GM18505 (cell line): ENCODE data around the gene C1orf226.
"Not testable (repeated sequence)": the region's sequence is repeated elsewhere in the genome, so short reads cannot be mapped to it uniquely, and the experiment has no call there.

ENCODE experiments used
- ATAC-seq: cut with Tn5 transposase; IDR thresholded peaks from one replicate; pipeline ENCODE4 v1.9.1; 2021; ENCODE audit not compliant: unreplicated experiment
- POLR2A ChIP-seq: IDR thresholded peaks from 4 replicates; pipeline ENCODE4 v1.6.1; 2011; ENCODE audit warnings: borderline replicate concordance; ENCODE audit not compliant: insufficient read depth, insufficient read length; ENCODE audit errors: extremely low read depth

Gene C1orf226

DNA sequence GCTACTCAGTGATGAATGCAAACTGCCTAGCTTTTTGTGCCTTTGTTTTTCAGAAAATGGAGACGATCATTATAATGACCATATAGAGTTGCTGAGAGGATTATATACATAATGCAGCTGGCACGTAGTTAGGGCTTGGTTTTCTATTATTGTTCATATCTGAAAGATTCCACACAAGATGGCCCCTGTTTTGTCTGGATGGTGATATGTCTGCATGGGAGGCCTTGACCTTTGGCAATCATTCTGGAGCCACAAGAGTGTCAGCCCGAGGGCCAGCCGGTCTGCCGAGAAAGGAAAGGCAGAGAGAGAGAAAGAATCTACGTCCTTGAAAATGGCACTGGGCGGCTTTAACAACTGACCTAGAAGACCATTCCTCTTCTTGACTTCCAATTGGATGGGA is 36.1 kb downstream of the C1orf226 start:
- TF ChIP-seq POLR2A, result no peak
- ATAC-seq, result no peak

- not testable (repeated sequence) for ATAC-seq
Measured at GRCh38 chr1:162418584-162418983, 37.1 kb downstream of the C1orf226 start.

GRCh38 chr1:162419450-162419931 is 38.0 kb downstream of the C1orf226 start:
- not testable (repeated sequence) for ATAC-seq

- no peak for TF ChIP-seq POLR2A
- no peak for ATAC-seq
Measured at GRCh38 chr1:162420120-162420519, 38.6 kb downstream of the C1orf226 start.

GRCh38 chr1:162421258-162422164 is 40.0 kb downstream of the C1orf226 start:
- TF ChIP-seq POLR2A, result no peak
- no peak for ATAC-seq

GRCh38 chr1:162422662-162423375 is 41.3 kb downstream of the C1orf226 start:
- TF ChIP-seq POLR2A, result no peak
- ATAC-seq, result no peak

DNA sequence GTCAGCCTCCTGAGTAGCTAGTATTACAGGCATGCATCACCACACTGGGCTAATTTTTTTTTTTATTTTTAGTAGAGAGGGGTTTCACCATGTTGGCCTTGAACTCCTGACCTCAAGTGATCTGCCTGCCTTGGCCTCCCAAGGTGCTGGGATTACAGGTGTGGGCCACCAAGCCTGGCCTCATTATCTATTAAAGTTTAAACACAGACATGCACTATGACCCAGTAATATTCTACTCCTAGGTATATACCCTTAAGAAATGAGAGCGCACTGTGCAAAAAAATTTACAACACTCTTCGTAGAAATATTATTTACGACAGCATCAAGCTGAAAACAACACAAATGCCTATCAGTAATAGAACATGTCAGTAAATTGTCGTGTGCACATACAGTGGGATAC is 49.1 kb downstream of the C1orf226 start:
- no peak for TF ChIP-seq POLR2A
- ATAC-seq, result no peak

DNA sequence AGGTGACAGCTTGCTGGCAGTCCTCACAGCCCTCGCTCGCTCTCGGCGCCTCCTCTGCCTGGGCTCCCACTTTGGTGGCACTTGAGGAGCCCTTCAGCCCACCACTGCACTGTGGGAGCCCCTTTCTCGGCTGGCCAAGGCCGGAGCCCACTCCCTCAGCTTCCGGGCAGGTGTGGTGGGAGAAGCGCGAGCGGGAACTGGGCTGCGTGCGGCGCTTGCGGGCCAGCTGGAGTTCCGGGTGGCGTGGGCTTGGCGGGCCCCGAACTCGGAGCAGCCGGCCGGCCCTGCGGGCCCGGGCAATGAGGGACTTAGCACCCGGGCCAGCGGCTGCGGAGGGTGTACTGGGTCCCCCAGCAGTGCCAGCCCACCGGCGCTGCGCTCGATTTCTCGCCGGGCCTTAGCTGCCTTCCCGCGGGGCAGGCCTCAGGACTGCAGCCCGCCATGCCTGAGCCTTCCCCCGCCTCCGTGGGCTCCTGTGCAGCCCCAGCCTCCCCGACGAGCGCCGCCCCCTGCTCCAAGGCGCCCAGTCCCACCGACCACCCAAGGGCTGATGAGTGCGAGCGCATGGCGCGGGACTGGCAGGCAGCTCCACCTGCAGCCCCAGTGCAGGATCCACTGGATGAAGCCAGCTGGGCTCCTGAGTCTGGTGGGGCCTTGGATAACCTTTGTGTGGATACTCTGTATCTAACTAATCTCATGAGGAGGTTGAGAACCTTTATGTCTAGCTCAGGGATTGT is 51.6 kb downstream of the C1orf226 start:
- not testable (repeated sequence) for ATAC-seq
